Stomach smooth muscle (tissue), 2 donors: ENCODE data around the gene RINL.
"Not testable (repeated sequence)": the region's sequence is repeated elsewhere in the genome, so short reads cannot be mapped to it uniquely, and the experiment has no call there.

Experiments used
- H3K27ac ChIP-seq: one replicate; pipeline ENCODE4 v1.7.0; 2013; ENCODE audit warnings: mild to moderate bottlenecking, low read length, inconsistent platforms
- H3K27me3 ChIP-seq, 2 donors: one replicate each; pipeline ENCODE4 v1.7.0; 2013; ENCODE audit warnings: low read length in 2 of 2; ENCODE audit not compliant: insufficient read depth in 2 of 2, control insufficient read depth in 1 of 2
- H3K36me3 ChIP-seq, 2 donors: one replicate each; pipeline ENCODE4 v1.7.0; 2013; ENCODE audit warnings: low read length in 2 of 2; ENCODE audit not compliant: control insufficient read depth in 2 of 2, insufficient read depth in 2 of 2
- H3K4me1 ChIP-seq: one replicate; pipeline ENCODE4 v1.7.0; 2013; ENCODE audit warnings: low read length; ENCODE audit not compliant: control insufficient read depth, insufficient read depth
- H3K4me3 ChIP-seq, 2 donors: one replicate each; pipeline ENCODE4 v1.7.0; 2013; ENCODE audit warnings: low read length in 2 of 2
- H3K9ac ChIP-seq, 2 donors: one replicate each; pipeline ENCODE4 v1.7.0; 2013; ENCODE audit warnings: low read length in 2 of 2, mild to moderate bottlenecking in 1 of 2
- H3K9me3 ChIP-seq, 2 donors: one replicate each; pipeline ENCODE4 v1.7.0; 2013; ENCODE audit warnings: low read length in 2 of 2; ENCODE audit not compliant: control insufficient read depth in 2 of 2
- donor health status: healthy.
- donor health status: Pancreatic carcinoma.

The RINL gene

GRCh38 chr19:38873400-38873799 is 4.7 kb downstream of the RINL start:
- peaks cover 15% of the 10 kb centered on the region for H3K4me1 ChIP-seq
- H3K9ac ChIP-seq, H3K36me3 ChIP-seq, H3K27me3 ChIP-seq, H3K4me3 ChIP-seq, H3K27ac ChIP-seq, H3K9me3 ChIP-seq: not testable (repeated sequence)

- no peaks in the 10 kb centered on the region for H3K27me3 ChIP-seq
- H3K36me3 ChIP-seq = no peaks in the 10 kb centered on the region
- H3K4me1 ChIP-seq = peaks cover 15% of the 10 kb centered on the region
- H3K27ac ChIP-seq = no peak overlapping the region
- H3K9ac ChIP-seq = no peak overlapping the region
- no peaks in the 10 kb centered on the region for H3K9me3 ChIP-seq
- H3K4me3 ChIP-seq = peak overlapping the region in 1 of 2 donors; percentile 76
Observed at GRCh38 chr19:38870612-38871011, 7.5 kb downstream of the RINL start.

- no peak overlapping the region for H3K27ac ChIP-seq
- peak overlapping the region; percentile 55 for H3K9ac ChIP-seq
- H3K9me3 ChIP-seq = no peaks in the 10 kb centered on the region
- H3K36me3 ChIP-seq = no peaks in the 10 kb centered on the region
- peaks cover 15% of the 10 kb centered on the region for H3K4me1 ChIP-seq
- H3K27me3 ChIP-seq = no peaks in the 10 kb centered on the region
- H3K4me3 ChIP-seq = peak overlapping the region; percentile 76 to 87
Observed at GRCh38 chr19:38869836-38870607, 8.1 kb downstream of the RINL start.

GRCh38 chr19:38869160-38869835 is 8.8 kb downstream of the RINL start:
- peak overlapping the region; percentile 55 to 72 for H3K9ac ChIP-seq
- peaks cover 15% of the 10 kb centered on the region for H3K4me1 ChIP-seq
- no peaks in the 10 kb centered on the region for H3K9me3 ChIP-seq
- H3K27ac ChIP-seq = no peak overlapping the region
- no peaks in the 10 kb centered on the region for H3K27me3 ChIP-seq
- peak overlapping the region; percentile 76 to 87 for H3K4me3 ChIP-seq
- H3K36me3 ChIP-seq = no peaks in the 10 kb centered on the region

- Histone ChIP-seq H3K27ac (no peak overlapping the region), H3K36me3 (no peaks in the 10 kb centered on the region), H3K9ac (no peak overlapping the region), H3K27me3 (no peaks in the 10 kb centered on the region), H3K9me3 (no peaks in the 10 kb centered on the region), H3K4me3 (no peak overlapping the region), H3K4me1 (peaks cover 15% of the 10 kb centered on the region)
Observed at GRCh38 chr19:38868551-38868950, 9.5 kb downstream of the RINL start.

- H3K27ac ChIP-seq = no peak overlapping the region
- H3K36me3 ChIP-seq = no peaks in the 10 kb centered on the region
- peaks cover 15% of the 10 kb centered on the region for H3K4me1 ChIP-seq
- H3K27me3 ChIP-seq = no peaks in the 10 kb centered on the region
- H3K4me3 ChIP-seq = no peak overlapping the region
- H3K9me3 ChIP-seq = no peaks in the 10 kb centered on the region
- H3K9ac ChIP-seq = no peak overlapping the region
Observed at GRCh38 chr19:38867171-38867780, 10.8 kb downstream of the RINL start.

GRCh38 chr19:38862321-38863059 is 15.6 kb downstream of the RINL start:
- no peak overlapping the region for H3K4me3 ChIP-seq

GRCh38 chr19:38861368-38861767 is 16.7 kb downstream of the RINL start:
- H3K27me3 ChIP-seq = no peaks in the 10 kb centered on the region

More at GRCh38 chr19:38862321-38863059, 15.6 kb downstream of the RINL start:
- H3K9ac ChIP-seq = no peak overlapping the region
- H3K9me3 ChIP-seq = no peaks in the 10 kb centered on the region
- H3K4me1 ChIP-seq = no peaks in the 10 kb centered on the region
- no peaks in the 10 kb centered on the region for H3K36me3 ChIP-seq
- no peak overlapping the region for H3K27ac ChIP-seq
- H3K27me3 ChIP-seq = no peaks in the 10 kb centered on the region

GRCh38 chr19:38859631-38860204 is 18.4 kb downstream of the RINL start:
- H3K4me3 ChIP-seq = peak overlapping the region in 1 of 2 donors; percentile 15
- not testable (repeated sequence) for H3K27me3 ChIP-seq, H3K4me1 ChIP-seq, H3K9me3 ChIP-seq, H3K36me3 ChIP-seq, H3K9ac ChIP-seq, H3K27ac ChIP-seq

More at GRCh38 chr19:38861368-38861767, 16.7 kb downstream of the RINL start:
- H3K9ac ChIP-seq = no peak overlapping the region
- no peak overlapping the region for H3K27ac ChIP-seq
- no peaks in the 10 kb centered on the region for H3K4me1 ChIP-seq
- H3K4me3 ChIP-seq = no peak overlapping the region
- H3K36me3 ChIP-seq = no peaks in the 10 kb centered on the region
- no peaks in the 10 kb centered on the region for H3K9me3 ChIP-seq

- H3K27me3 ChIP-seq = no peaks in the 10 kb centered on the region
- H3K27ac ChIP-seq = no peak overlapping the region
- H3K36me3 ChIP-seq = no peaks in the 10 kb centered on the region
Observed at GRCh38 chr19:38856813-38857212, 21.3 kb downstream of the RINL start.

More at GRCh38 chr19:38856813-38857212, 21.3 kb downstream of the RINL start:
- no peak overlapping the region for H3K9ac ChIP-seq
- H3K4me3 ChIP-seq = no peak overlapping the region
- no peaks in the 10 kb centered on the region for H3K9me3 ChIP-seq
- H3K4me1 ChIP-seq = peaks cover 8% of the 10 kb centered on the region
